DMS153 treated with DMSO at 0.1 percent for 48 hours (cell line): ENCODE data around the gene CLPX.
"Not testable (repeated sequence)": the region's sequence is repeated elsewhere in the genome, so short reads cannot be mapped to it uniquely, and the experiment has no call there.

Experiments used
- DNase-seq: peaks from one replicate; lab custom pipeline; 2025; ENCODE audit not compliant: unreplicated experiment; lab: John Stamatoyannopoulos, UW

CLPX gene

GRCh38 chr15:65105038-65105437, 80.1 kb downstream of the CLPX start:
- no peak for DNase-seq

DNA sequence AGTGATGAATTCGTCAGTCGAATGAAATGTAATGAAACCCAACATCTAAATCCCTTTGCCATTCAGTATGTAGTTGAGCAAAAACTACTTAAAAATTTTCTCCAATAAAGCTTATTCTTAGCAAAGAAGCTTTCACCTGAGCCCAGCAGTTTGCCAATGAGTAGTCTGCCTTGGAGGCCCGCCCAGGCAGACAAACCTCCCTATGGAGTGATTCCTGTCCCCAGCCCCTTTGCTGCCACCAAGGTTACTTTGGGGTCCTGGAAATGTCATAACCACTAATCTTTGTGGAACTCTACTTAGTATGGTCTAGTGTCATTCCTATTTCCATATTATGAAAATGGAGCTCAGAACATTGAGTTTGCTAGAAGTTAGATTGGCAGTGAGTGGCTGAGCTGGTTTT, 82.2 kb downstream of the CLPX start:
- DNase-seq, result no peak

DNA sequence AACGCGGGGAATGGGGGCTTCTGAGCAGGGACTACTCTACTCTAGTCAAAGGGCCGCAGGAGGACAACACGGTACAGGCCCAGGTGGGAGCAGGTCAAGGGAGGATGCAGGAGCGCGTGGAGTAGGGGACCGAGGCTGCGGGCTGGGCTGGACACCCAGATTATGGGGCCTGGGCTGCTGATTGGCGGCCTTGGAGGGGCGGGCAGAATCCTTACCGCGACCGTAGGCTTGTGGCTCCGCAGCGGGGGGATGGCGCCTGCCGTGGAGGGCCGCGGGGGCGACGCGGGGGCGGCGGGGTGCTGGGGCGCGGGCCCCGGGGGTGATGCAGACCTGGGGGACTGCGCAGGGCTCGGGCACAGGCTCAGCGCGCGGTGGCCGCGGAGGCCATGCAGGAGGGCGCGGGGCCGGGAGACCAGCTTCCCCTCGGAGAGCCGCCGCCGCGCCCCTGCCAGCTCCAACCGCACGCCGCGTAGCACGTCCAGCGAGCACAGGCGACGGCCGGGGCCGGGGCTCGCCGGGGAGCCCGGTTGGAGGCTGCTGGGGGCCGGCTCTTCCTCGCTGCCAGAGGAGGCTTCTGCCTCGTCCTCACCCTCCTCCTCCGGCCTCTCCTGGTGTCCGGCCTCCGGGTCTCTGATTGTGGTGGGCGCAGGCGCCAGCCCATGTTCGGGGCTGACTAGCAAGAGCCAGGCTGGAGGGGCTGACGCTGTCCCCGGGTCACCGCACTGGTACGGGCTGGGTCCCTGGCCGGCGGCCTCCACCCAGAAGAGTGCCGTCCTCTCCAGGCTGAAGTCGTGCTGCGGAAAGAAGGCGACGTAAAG, 83.0 kb downstream of the CLPX start:
- no peak for DNase-seq

- DNase-seq, result no peak
Observed at GRCh38 chr15:65101411-65101890, 83.7 kb downstream of the CLPX start.

DNA sequence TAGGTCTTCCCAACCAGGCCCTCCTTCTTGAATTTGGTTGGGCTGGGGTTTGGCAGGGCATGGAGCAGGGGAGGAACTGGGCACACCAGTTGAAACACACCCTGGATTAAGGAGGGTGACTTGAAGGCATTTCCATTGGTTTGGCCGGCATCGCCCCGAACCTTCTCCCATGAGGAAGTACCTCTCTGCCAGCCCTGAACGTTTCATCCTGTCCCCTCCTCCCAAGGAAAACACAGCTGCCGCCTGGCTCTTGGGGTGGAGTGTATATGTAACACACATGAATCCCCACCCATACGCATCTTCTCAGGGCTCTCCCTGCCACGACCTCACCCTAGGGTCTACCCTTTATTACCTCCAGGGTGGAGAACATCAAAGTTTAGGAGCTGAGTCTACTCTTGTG, 84.7 kb downstream of the CLPX start:
- no peak for DNase-seq

DNA sequence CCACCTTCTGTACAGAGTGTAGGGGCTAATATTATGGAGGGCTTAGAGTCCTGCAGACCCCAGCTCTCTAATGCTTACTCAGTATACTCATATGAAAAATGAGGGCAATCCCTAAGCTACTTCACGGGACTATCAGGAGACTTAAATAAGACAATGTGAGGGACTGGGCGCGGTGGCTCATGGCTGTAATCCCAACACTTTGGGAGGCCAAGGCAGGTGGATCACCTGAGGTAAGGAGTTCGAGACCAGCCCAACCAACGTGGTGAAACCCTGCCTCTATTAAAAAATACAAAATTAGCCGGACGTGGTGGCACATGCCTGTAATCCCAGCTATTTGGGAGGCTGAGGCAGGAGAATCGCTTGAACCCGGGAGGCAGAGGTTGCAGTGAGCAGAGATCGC, 85.3 kb downstream of the CLPX start:
- not testable (repeated sequence) for DNase-seq

DNA sequence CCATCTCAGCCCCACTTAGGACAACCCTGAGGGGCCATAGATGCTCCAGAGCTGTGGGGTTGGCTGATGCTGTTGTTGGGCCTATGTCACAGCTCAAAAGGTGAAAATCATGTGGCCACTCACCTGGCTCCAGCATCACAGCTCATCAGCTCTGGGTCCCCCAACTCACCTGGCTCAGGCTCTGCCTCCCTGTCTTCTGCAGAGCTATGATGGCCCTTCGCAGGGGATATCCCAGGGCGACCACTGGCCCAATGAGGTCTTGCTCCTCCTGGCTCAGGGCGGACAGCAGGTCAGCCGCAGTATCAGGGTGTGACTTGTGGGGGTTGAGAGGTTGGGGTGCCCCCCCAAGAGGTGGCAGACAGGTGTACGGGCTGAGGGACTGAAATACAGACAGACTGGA, 85.8 kb downstream of the CLPX start:
- DNase-seq, result no peak
